ENCODE results near the gene P4HA1. TPM values are rescaled to one million over a fixed set of nuclear protein-coding genes. Genes with fewer than 3 reads are reported as not detected.

The P4HA1 gene
- polyA plus RNA-seq (16.4 and 24.2 TPM in 2 replicates), polyA minus RNA-seq (19.7 and 21.6 TPM in 2 replicates)

- Histone ChIP-seq H3K9ac (ENCODE audit: low read length) (peak within 1 kb of the TSS; percentile 75), H3F3A (ENCODE audit: insufficient read depth, low read length, poor library complexity, severe bottlenecking) (no peaks in the 10 kb centered on the region), H3K27ac (ENCODE audit: low read length) (peak within 1 kb of the TSS; percentile 92), H3K9me2 (ENCODE audit: insufficient read depth, low read length) (no peaks in the 10 kb centered on the region), H3K9me3 (ENCODE audit: low read length) (no peaks in the 10 kb centered on the region), H3K36me3 (ENCODE audit: insufficient read depth, low read length) (no peaks in the 10 kb centered on the region), H2AFZ (ENCODE audit: low read depth, low read length) (peak within 1 kb of the TSS; percentile 83), H4K20me1 (ENCODE audit: insufficient read depth) (no peaks in the 10 kb centered on the region), H3K4me3 (ENCODE audit: low read length) (peak within 1 kb of the TSS; percentile 99), H3K79me2 (replicated peaks; ENCODE audit: insufficient read depth, low read length) (peaks cover 14% of the 10 kb centered on the region), H3K27me3 (ENCODE audit: insufficient read depth, low read depth, low read length) (no peaks in the 10 kb centered on the region), H3K4me2 (ENCODE audit: low read length) (peak within 1 kb of the TSS; percentile 99)
- peak; percentile 89 for TF ChIP-seq CTCF (IDR thresholded peaks at IDR 0.05; ENCODE audit: poor library complexity, severe bottlenecking)
- no peak for TF ChIP-seq EZH2 (IDR thresholded peaks at IDR 0.05; ENCODE audit: borderline replicate concordance, insufficient read depth, low read length, poor library complexity, severe bottlenecking)
- peak; percentile 60 for TF ChIP-seq POLR2AphosphoS5 (IDR thresholded peaks at IDR 0.05)
- peak; percentile 69 for TF ChIP-seq SMC3 (conservative IDR thresholded peaks at IDR 0.05; ENCODE audit: poor library complexity)
- TF ChIP-seq EP300 (conservative IDR thresholded peaks at IDR 0.05; ENCODE audit: poor library complexity, severe bottlenecking), result peak; percentile 68
- peak; percentile 70 for TF ChIP-seq MXI1 (conservative IDR thresholded peaks at IDR 0.05; ENCODE audit: poor library complexity, severe bottlenecking)
- TF ChIP-seq REST (IDR thresholded peaks at IDR 0.05; ENCODE audit: borderline replicate concordance), result peak; percentile 45
- no peak for TF ChIP-seq TAF1 (IDR thresholded peaks at IDR 0.05; ENCODE audit: low read depth)
- TF ChIP-seq RAD21 (conservative IDR thresholded peaks at IDR 0.05), result peak; percentile 65
Observed at GRCh38 chr10:73096449-73097304, at the start of gene P4HA1. Gene P4HA1, minus strand, starts transcription at chr10:73096866. Its CDS starts 21,983 bp downstream, at chr10:73074883.

- H3K27ac ChIP-seq (ENCODE audit: low read length), result no peak overlapping the region
- H3K9me2 ChIP-seq (ENCODE audit: insufficient read depth, low read length), result no peaks in the 10 kb centered on the region
- TF ChIP-seq MXI1 (conservative IDR thresholded peaks at IDR 0.05; ENCODE audit: poor library complexity, severe bottlenecking) (no peak), EZH2 (IDR thresholded peaks at IDR 0.05; ENCODE audit: borderline replicate concordance, insufficient read depth, low read length, poor library complexity, severe bottlenecking) (no peak), POLR2AphosphoS5 (IDR thresholded peaks at IDR 0.05) (no peak), CTCF (IDR thresholded peaks at IDR 0.05; ENCODE audit: poor library complexity, severe bottlenecking) (no peak), TAF1 (IDR thresholded peaks at IDR 0.05; ENCODE audit: low read depth) (no peak), RAD21 (conservative IDR thresholded peaks at IDR 0.05) (no peak), REST (IDR thresholded peaks at IDR 0.05; ENCODE audit: borderline replicate concordance) (no peak)
- no peaks in the 10 kb centered on the region for H3K9me3 ChIP-seq (ENCODE audit: low read length)
- no peaks in the 10 kb centered on the region for H3F3A ChIP-seq (ENCODE audit: insufficient read depth, low read length, poor library complexity, severe bottlenecking)
- H3K27me3 ChIP-seq (ENCODE audit: insufficient read depth, low read depth, low read length), result no peaks in the 10 kb centered on the region
- no peak overlapping the region for H2AFZ ChIP-seq (ENCODE audit: low read depth, low read length)
- no peak overlapping the region for H3K9ac ChIP-seq (ENCODE audit: low read length)
- H3K4me2 ChIP-seq (ENCODE audit: low read length), result no peak overlapping the region
- no peak overlapping the region for H3K4me3 ChIP-seq (ENCODE audit: low read length)
- H3K79me2 ChIP-seq (replicated peaks; ENCODE audit: insufficient read depth, low read length), result no peaks in the 10 kb centered on the region
- H3K36me3 ChIP-seq (ENCODE audit: insufficient read depth, low read length), result peaks cover 6% of the 10 kb centered on the region
- no peaks in the 10 kb centered on the region for H4K20me1 ChIP-seq (ENCODE audit: insufficient read depth)
Observed at GRCh38 chr10:73141603-73142002, 44.9 kb upstream of the P4HA1 start.
